PC-9 (cell line): ENCODE measurements around the gene HLTF. TPM values are rescaled to one million over a fixed set of nuclear protein-coding genes. Genes with fewer than 3 reads are reported as not detected.

Experiments used
- BruUV-seq: library from RNA; stranded (reverse); fragments of 400-500 nt; replicated peaks from 2 replicates; lab custom pipeline; 2021; lab: Mats Ljungman, UMichigan
- CTCF ChIA-PET: fragments of 300-600 bp; sonication (Branson Sonifier 250); formaldehyde crosslinking; loops from one replicate; lab custom pipeline; 2022; ENCODE audit warnings: antibody characterized with exemption; lab: Charles Lee
- POLR2A ChIA-PET: fragments of 300-600 bp; sonication (Branson Sonifier 250); formaldehyde crosslinking; loops from one replicate; lab custom pipeline; 2022; ENCODE audit warnings: antibody characterized with exemption; ENCODE audit not compliant: unreplicated experiment; lab: Charles Lee
- DNase-seq, 2 experiments: peaks; one replicate each; pipeline versions ENCODE4 v3.0.0 to v3.0.0-alpha.2; 2015 to 2022; ENCODE audit warnings: mixed read lengths in 1 of 2
- H2AFZ ChIP-seq: fragments of 200-600 bp; sonication (generic); 2 replicates; pipeline ENCODE4 v1.8.1; 2017; ENCODE audit warnings: antibody characterized with exemption
- H3F3A ChIP-seq: fragments of 200-600 bp; sonication (generic); 2 replicates; pipeline ENCODE4 v1.8.1; 2017; ENCODE audit warnings: antibody characterized with exemption, mild to moderate bottlenecking, low read depth; ENCODE audit not compliant: insufficient read depth
- H3K27ac ChIP-seq: fragments of 200-600 bp; sonication (generic); 2 replicates; pipeline ENCODE4 v1.6.1; 2016; ENCODE audit warnings: mixed run types
- H3K27me3 ChIP-seq: fragments of 200-600 bp; sonication (generic); 2 replicates; pipeline ENCODE4 v1.6.1; 2016; ENCODE audit warnings: low read depth, mixed run types; ENCODE audit not compliant: insufficient read depth
- H3K36me3 ChIP-seq: fragments of 200-600 bp; sonication (generic); 2 replicates; pipeline ENCODE4 v1.6.1; 2016; ENCODE audit warnings: low read depth, mixed run types
- H3K4me1 ChIP-seq: fragments of 200-600 bp; sonication (generic); replicated peaks from 2 replicates; pipeline ENCODE4 v1.6.1; 2016; ENCODE audit warnings: mixed run types; ENCODE audit not compliant: insufficient read depth
- H3K4me2 ChIP-seq: fragments of 200-600 bp; sonication (generic); 2 replicates; pipeline ENCODE4 v1.6.1; 2017; ENCODE audit warnings: mixed run types
- H3K4me3 ChIP-seq: fragments of 200-600 bp; sonication (generic); 2 replicates; pipeline ENCODE4 v1.6.1; 2016; ENCODE audit warnings: mixed run types
- H3K79me2 ChIP-seq: fragments of 200-600 bp; sonication (generic); 2 replicates; pipeline ENCODE4 v1.6.1; 2017; ENCODE audit warnings: low read depth, mixed run types
- H3K9me2 ChIP-seq: fragments of 200-600 bp; sonication (generic); 2 replicates; pipeline ENCODE4 v1.8.1; 2017; ENCODE audit warnings: mild to moderate bottlenecking; ENCODE audit not compliant: insufficient read depth
- H3K9me3 ChIP-seq: fragments of 200-600 bp; sonication (generic); 2 replicates; pipeline ENCODE4 v1.8.1; 2016; ENCODE audit warnings: low read depth; ENCODE audit not compliant: insufficient read depth
- H4K20me1 ChIP-seq: fragments of 200-600 bp; sonication (generic); 2 replicates; pipeline ENCODE4 v1.8.1; 2017; ENCODE audit not compliant: insufficient read depth
- EZH2 ChIP-seq: fragments of 200-600 bp; sonication (generic); IDR thresholded peaks from 2 replicates; pipeline ENCODE4 v1.8.0; 2017; ENCODE audit warnings: antibody characterized with exemption, low read depth
- intact Hi-C: fragments of 100-400 bp; cut with micrococcal nuclease; formaldehyde crosslinking; loops from one replicate; pipeline ENCODE4 v1.10.0; 2022; ENCODE audit not compliant: unreplicated experiment
- total RNA-seq: library from RNA; stranded (reverse); gene quantifications from 2 replicates; pipeline ENCODE4 v1.2.3, GENCODE V29; 2021
- TF ChIP-seq, protein P1 (sequence below): fragments of 200-600 bp; sonication (generic); conservative IDR thresholded peaks from 2 replicates; pipeline ENCODE4 v1.6.1; 2017; ENCODE audit warnings: mixed run types, antibody characterized with exemption, mild to moderate bottlenecking, moderate library complexity

Gene HLTF
- total RNA-seq, 1 experiment from 2014 or later = 38.3 TPM

DNA sequence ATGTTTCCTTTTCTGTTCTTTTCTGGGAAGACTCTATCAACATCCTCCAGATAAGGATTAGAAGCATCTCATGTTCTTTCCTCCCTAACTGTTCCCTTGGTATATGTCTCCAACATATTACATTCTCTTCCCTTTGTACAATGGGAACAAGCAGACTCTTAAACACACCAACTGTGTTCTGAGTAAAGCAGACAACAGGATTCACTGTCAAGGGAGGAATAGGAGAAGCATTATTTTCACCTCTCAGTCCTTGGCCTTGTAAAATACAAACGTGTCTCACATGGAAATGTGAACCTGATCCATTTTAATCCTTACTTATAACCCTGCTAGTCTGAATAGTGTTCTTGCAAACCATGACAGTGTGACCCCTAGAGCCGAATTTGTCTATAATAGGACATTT, 75.4 kb downstream of the HLTF start:
- ChIA-PET POLR2A (no interaction called here), CTCF (no interaction called here)
- H3K79me2 ChIP-seq = no peaks in the 10 kb centered on the region
- TF ChIP-seq EZH2 = no peak
- TF ChIP-seq, protein P1, sequence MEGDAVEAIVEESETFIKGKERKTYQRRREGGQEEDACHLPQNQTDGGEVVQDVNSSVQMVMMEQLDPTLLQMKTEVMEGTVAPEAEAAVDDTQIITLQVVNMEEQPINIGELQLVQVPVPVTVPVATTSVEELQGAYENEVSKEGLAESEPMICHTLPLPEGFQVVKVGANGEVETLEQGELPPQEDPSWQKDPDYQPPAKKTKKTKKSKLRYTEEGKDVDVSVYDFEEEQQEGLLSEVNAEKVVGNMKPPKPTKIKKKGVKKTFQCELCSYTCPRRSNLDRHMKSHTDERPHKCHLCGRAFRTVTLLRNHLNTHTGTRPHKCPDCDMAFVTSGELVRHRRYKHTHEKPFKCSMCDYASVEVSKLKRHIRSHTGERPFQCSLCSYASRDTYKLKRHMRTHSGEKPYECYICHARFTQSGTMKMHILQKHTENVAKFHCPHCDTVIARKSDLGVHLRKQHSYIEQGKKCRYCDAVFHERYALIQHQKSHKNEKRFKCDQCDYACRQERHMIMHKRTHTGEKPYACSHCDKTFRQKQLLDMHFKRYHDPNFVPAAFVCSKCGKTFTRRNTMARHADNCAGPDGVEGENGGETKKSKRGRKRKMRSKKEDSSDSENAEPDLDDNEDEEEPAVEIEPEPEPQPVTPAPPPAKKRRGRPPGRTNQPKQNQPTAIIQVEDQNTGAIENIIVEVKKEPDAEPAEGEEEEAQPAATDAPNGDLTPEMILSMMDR = no peak
- intact Hi-C loops = no loop called here
- H3K9me2 ChIP-seq = no peaks in the 10 kb centered on the region
- H3K9me3 ChIP-seq = no peaks in the 10 kb centered on the region
- no peaks in the 10 kb centered on the region for H4K20me1 ChIP-seq
- H2AFZ ChIP-seq = no peak overlapping the region
- H3F3A ChIP-seq = no peaks in the 10 kb centered on the region
- no peaks in the 10 kb centered on the region for H3K4me1 ChIP-seq
- DNase-seq = no peak
- no peak overlapping the region for H3K4me3 ChIP-seq
- H3K27me3 ChIP-seq = no peaks in the 10 kb centered on the region
- BruUV-seq = no TSS peak
- no peak overlapping the region for H3K27ac ChIP-seq
- no peak overlapping the region for H3K4me2 ChIP-seq
- H3K36me3 ChIP-seq = no peaks in the 10 kb centered on the region

DNA sequence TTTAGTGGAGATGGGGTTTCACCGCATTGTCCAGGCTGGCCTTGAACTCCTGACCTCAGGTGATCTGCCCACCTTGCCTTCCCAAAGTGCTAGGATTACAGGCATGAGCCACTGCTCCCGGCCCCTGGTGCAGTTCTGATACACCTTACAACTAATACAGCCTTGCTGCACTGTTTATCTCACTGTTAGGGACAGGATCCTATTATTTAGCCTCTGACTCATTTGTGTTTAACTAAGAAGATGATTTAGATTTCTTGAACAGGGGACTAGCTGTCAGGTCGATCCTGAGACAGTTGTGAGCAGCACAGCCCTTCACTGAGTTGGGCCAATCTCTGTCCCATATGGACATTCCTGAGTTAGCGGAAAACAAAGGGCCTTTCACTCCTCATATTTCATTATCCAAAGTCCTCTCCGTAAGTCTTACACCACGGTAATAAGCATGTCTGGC, 75.8 kb downstream of the HLTF start:
- no peaks in the 10 kb centered on the region for H4K20me1 ChIP-seq
- CTCF ChIA-PET = no interaction called here
- POLR2A ChIA-PET = no interaction called here

DNA sequence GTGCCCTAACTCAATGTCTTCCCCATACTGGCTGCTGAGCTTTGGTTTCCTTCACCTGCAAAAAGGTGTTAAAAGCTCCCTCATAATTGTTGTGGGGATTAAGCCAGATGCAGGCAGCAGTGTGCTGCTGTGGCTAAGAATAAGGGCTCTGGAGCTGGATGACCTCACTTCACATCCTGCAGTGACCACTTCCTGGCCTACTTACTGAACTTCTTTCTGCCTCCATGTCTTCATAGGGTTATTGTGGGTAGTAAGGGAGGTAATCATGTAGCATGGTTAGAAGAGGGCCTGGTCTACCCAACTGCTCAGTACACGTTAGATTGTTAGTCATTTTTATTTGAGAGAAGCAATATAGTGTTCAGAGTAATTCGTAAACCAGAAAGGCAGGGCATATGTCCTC, 76.6 kb downstream of the HLTF start:
- H3K36me3 ChIP-seq = no peaks in the 10 kb centered on the region
- no peaks in the 10 kb centered on the region for H3K9me3 ChIP-seq
- ChIA-PET CTCF (no interaction called here), POLR2A (interaction anchor here (0.5 kb wide), 1 partner anchor 180 kb away, joined by 4 read pairs; no protein-coding TSS in a partner anchor)
- DNase-seq = no peak
- H3K4me2 ChIP-seq = no peak overlapping the region
- H3F3A ChIP-seq = 0 out of 2 replicates have a peak, but pooled peaks cover under 1% of the 10 kb centered on the region
- H3K27ac ChIP-seq = no peak overlapping the region
- H3K4me1 ChIP-seq = no peaks in the 10 kb centered on the region
- no peak overlapping the region for H2AFZ ChIP-seq
- H3K79me2 ChIP-seq = no peaks in the 10 kb centered on the region
- no peaks in the 10 kb centered on the region for H4K20me1 ChIP-seq
- no peaks in the 10 kb centered on the region for H3K27me3 ChIP-seq
- BruUV-seq = no TSS peak
- no peaks in the 10 kb centered on the region for H3K9me2 ChIP-seq
- intact Hi-C loops = no loop called here
- H3K4me3 ChIP-seq = no peak overlapping the region
- no peak for TF ChIP-seq EZH2
- TF ChIP-seq, protein P1 = no peak

More for the DNA sequence above, 75.8 kb downstream of the HLTF start:
- Histone ChIP-seq H3K79me2 (no peaks in the 10 kb centered on the region), H3F3A (no peaks in the 10 kb centered on the region), H3K27ac (no peak overlapping the region), H3K4me2 (no peak overlapping the region), H3K36me3 (no peaks in the 10 kb centered on the region), H2AFZ (no peak overlapping the region), H3K4me1 (no peaks in the 10 kb centered on the region), H3K27me3 (no peaks in the 10 kb centered on the region), H3K9me2 (no peaks in the 10 kb centered on the region), H3K9me3 (no peaks in the 10 kb centered on the region), H3K4me3 (no peak overlapping the region)
- no peak for TF ChIP-seq EZH2
- TF ChIP-seq, protein P1 = no peak
- intact Hi-C loops = no loop called here
- no peak for DNase-seq
- no TSS peak for BruUV-seq
